Erythroblast (primary cell): ENCODE data around the gene CDCA7L.
"Not testable (repeated sequence)": the region's sequence is repeated elsewhere in the genome, so short reads cannot be mapped to it uniquely, and the experiment has no call there.

ENCODE experiments used
- DNase-seq, 2 experiments: peaks; one replicate each; lab custom pipeline; 2025; lab: John Stamatoyannopoulos, UW
- GATA1 ChIP-seq: IDR thresholded peaks from 2 replicates; pipeline ENCODE4 v1.6.1; 2011; ENCODE audit warnings: low read depth, mild to moderate bottlenecking, control low read depth, low read length, moderate library complexity
- POLR2A ChIP-seq: IDR thresholded peaks from 2 replicates; pipeline ENCODE4 v1.6.1; 2011; ENCODE audit warnings: mild to moderate bottlenecking, low read length

Gene CDCA7L

GRCh38 chr7:21910253-21910652, 35.4 kb downstream of the CDCA7L start:
- TF ChIP-seq GATA1 (no peak), POLR2A (no peak)
- DNase-seq: no peak

- TF ChIP-seq POLR2A (no peak), GATA1 (no peak)
- no peak for DNase-seq
Measured at GRCh38 chr7:21908746-21909145, 37.0 kb downstream of the CDCA7L start.

- TF ChIP-seq GATA1: no peak
- DNase-seq: no peak
Measured at GRCh38 chr7:21903020-21903786, 42.5 kb downstream of the CDCA7L start.

- TF ChIP-seq POLR2A: no peak
- DNase-seq: no peak
Measured at GRCh38 chr7:21902240-21902639, 43.5 kb downstream of the CDCA7L start.

- DNase-seq: no peak
- TF ChIP-seq POLR2A (no peak), GATA1 (no peak)
Measured at GRCh38 chr7:21898265-21898930, 47.3 kb downstream of the CDCA7L start.

GRCh38 chr7:21893401-21893800, 52.3 kb downstream of the CDCA7L start:
- DNase-seq: no peak
- TF ChIP-seq POLR2A: no peak

GRCh38 chr7:21891291-21891690, 54.4 kb downstream of the CDCA7L start:
- no peak for DNase-seq
- TF ChIP-seq GATA1 (no peak), POLR2A (no peak)

GRCh38 chr7:21887779-21888178, 57.9 kb downstream of the CDCA7L start:
- no peak for DNase-seq
- TF ChIP-seq POLR2A (no peak), GATA1 (no peak)

- TF ChIP-seq POLR2A (no peak), GATA1 (no peak)
- no peak for DNase-seq
Measured at GRCh38 chr7:21887353-21887752, 58.3 kb downstream of the CDCA7L start.

- TF ChIP-seq GATA1 (no peak), POLR2A (no peak)
- DNase-seq: no peak
Measured at GRCh38 chr7:21886396-21886795, 59.3 kb downstream of the CDCA7L start.

- no peak for DNase-seq
- TF ChIP-seq GATA1: no peak
- no peak for TF ChIP-seq POLR2A
Measured at GRCh38 chr7:21884496-21884895, 61.2 kb downstream of the CDCA7L start.

- DNase-seq: not testable (repeated sequence)
Measured at GRCh38 chr7:21883501-21883900, 62.2 kb downstream of the CDCA7L start.

- no peak for DNase-seq
Measured at GRCh38 chr7:21883069-21883468, 62.6 kb downstream of the CDCA7L start.

GRCh38 chr7:21869785-21870402, 75.8 kb downstream of the CDCA7L start:
- no peak for DNase-seq
- TF ChIP-seq POLR2A: no peak
- TF ChIP-seq GATA1: no peak

More at GRCh38 chr7:21883069-21883468, 62.6 kb downstream of the CDCA7L start:
- TF ChIP-seq POLR2A: no peak
- no peak for TF ChIP-seq GATA1

- DNase-seq: no peak
- no peak for TF ChIP-seq POLR2A
- TF ChIP-seq GATA1: no peak
Measured at GRCh38 chr7:21868576-21868850, 77.2 kb downstream of the CDCA7L start.
